ENCODE measurements around the gene VAMP8.
"Not testable (repeated sequence)": the region's sequence is repeated elsewhere in the genome, so short reads cannot be mapped to it uniquely, and the experiment has no call there.

Gene VAMP8

GRCh38 chr2:85611705-85612587 is 34.6 kb downstream of the VAMP8 start, which contains the start of gene C2orf68:
Gene C2orf68 (minus strand): TSS chr2:85612066. CDS start chr2:85611984, 82 bp downstream.
- H2AFZ ChIP-seq (ENCODE audit: low read depth, low read length): peak within 1 kb of the TSS; percentile 52
- peaks cover 13% of the 10 kb centered on the region for H3K4me1 ChIP-seq (ENCODE audit: insufficient read depth, low read length)

GRCh38 chr2:85613717-85614515 is 36.5 kb downstream of the VAMP8 start:
- H3K4me3 ChIP-seq (ENCODE audit: low read length): no peak overlapping the region
- H2AFZ ChIP-seq (ENCODE audit: low read depth, low read length): no peak overlapping the region
- no peaks in the 10 kb centered on the region for H3K27me3 ChIP-seq (ENCODE audit: insufficient read depth, low read length)

More at GRCh38 chr2:85611705-85612587, 34.6 kb downstream of the VAMP8 start, which contains the start of gene C2orf68:
- Histone ChIP-seq H3K27me3 (ENCODE audit: insufficient read depth, low read length) (no peaks in the 10 kb centered on the region), H3K36me3 (ENCODE audit: insufficient read depth, low read length) (peaks cover 29% of the 10 kb centered on the region), H3K9me3 (ENCODE audit: low read length) (no peaks in the 10 kb centered on the region), H3K4me3 (ENCODE audit: low read length) (peak within 1 kb of the TSS; percentile 82)

GRCh38 chr2:85614757-85615156 is 37.4 kb downstream of the VAMP8 start:
- H3K9me3 ChIP-seq (ENCODE audit: low read length); H2AFZ ChIP-seq (ENCODE audit: low read depth, low read length); H3K27me3 ChIP-seq (ENCODE audit: insufficient read depth, low read length); H3K4me3 ChIP-seq (ENCODE audit: low read length): not testable (repeated sequence)
- Histone ChIP-seq H3K36me3 (ENCODE audit: insufficient read depth, low read length) (peaks cover 16% of the 10 kb centered on the region), H3K4me1 (ENCODE audit: insufficient read depth, low read length) (peaks cover 19% of the 10 kb centered on the region)

More at GRCh38 chr2:85613717-85614515, 36.5 kb downstream of the VAMP8 start:
- peaks cover 19% of the 10 kb centered on the region for H3K4me1 ChIP-seq (ENCODE audit: insufficient read depth, low read length)
- H3K9me3 ChIP-seq (ENCODE audit: low read length): no peaks in the 10 kb centered on the region
- peaks cover 14% of the 10 kb centered on the region for H3K36me3 ChIP-seq (ENCODE audit: insufficient read depth, low read length)

GRCh38 chr2:85615413-85615728 is 38.0 kb downstream of the VAMP8 start:
- no peak overlapping the region for H3K4me3 ChIP-seq (ENCODE audit: low read length)
- H3K36me3 ChIP-seq (ENCODE audit: insufficient read depth, low read length): peaks cover 15% of the 10 kb centered on the region
- H3K9me3 ChIP-seq (ENCODE audit: low read length): no peaks in the 10 kb centered on the region
- H3K4me1 ChIP-seq (ENCODE audit: insufficient read depth, low read length): peaks cover 19% of the 10 kb centered on the region
- H3K27me3 ChIP-seq (ENCODE audit: insufficient read depth, low read length): no peaks in the 10 kb centered on the region
- H2AFZ ChIP-seq (ENCODE audit: low read depth, low read length): no peak overlapping the region

GRCh38 chr2:85617723-85618122 is 40.3 kb downstream of the VAMP8 start:
- peaks cover 10% of the 10 kb centered on the region for H3K4me1 ChIP-seq (ENCODE audit: insufficient read depth, low read length)
- not testable (repeated sequence) for H3K9me3 ChIP-seq (ENCODE audit: low read length); H3K27me3 ChIP-seq (ENCODE audit: insufficient read depth, low read length); H2AFZ ChIP-seq (ENCODE audit: low read depth, low read length); H3K4me3 ChIP-seq (ENCODE audit: low read length)
- peaks cover 32% of the 10 kb centered on the region for H3K36me3 ChIP-seq (ENCODE audit: insufficient read depth, low read length)

GRCh38 chr2:85619617-85620016 is 42.2 kb downstream of the VAMP8 start:
- no peaks in the 10 kb centered on the region for H3K9me3 ChIP-seq (ENCODE audit: low read length)
- no peak overlapping the region for H2AFZ ChIP-seq (ENCODE audit: low read depth, low read length)
- H3K4me3 ChIP-seq (ENCODE audit: low read length): no peak overlapping the region
- H3K36me3 ChIP-seq (ENCODE audit: insufficient read depth, low read length): peaks cover 51% of the 10 kb centered on the region
- peaks cover 10% of the 10 kb centered on the region for H3K4me1 ChIP-seq (ENCODE audit: insufficient read depth, low read length)
- no peaks in the 10 kb centered on the region for H3K27me3 ChIP-seq (ENCODE audit: insufficient read depth, low read length)

- H3K27me3 ChIP-seq (ENCODE audit: insufficient read depth, low read length): no peaks in the 10 kb centered on the region
- no peak overlapping the region for H2AFZ ChIP-seq (ENCODE audit: low read depth, low read length)
- peaks cover 65% of the 10 kb centered on the region for H3K36me3 ChIP-seq (ENCODE audit: insufficient read depth, low read length)
- no peaks in the 10 kb centered on the region for H3K9me3 ChIP-seq (ENCODE audit: low read length)
- H3K4me3 ChIP-seq (ENCODE audit: low read length): no peak overlapping the region
- peaks cover 10% of the 10 kb centered on the region for H3K4me1 ChIP-seq (ENCODE audit: insufficient read depth, low read length)
These were observed 44.0 kb downstream of the VAMP8 start for GRCh38 chr2:85621338-85621737.

GRCh38 chr2:85623991-85624390 is 46.6 kb downstream of the VAMP8 start:
- Histone ChIP-seq H3K27me3 (ENCODE audit: insufficient read depth, low read length) (no peaks in the 10 kb centered on the region), H3K9me3 (ENCODE audit: low read length) (no peaks in the 10 kb centered on the region), H3K4me3 (ENCODE audit: low read length) (no peak overlapping the region), H3K4me1 (ENCODE audit: insufficient read depth, low read length) (no peaks in the 10 kb centered on the region), H3K36me3 (ENCODE audit: insufficient read depth, low read length) (peaks cover 86% of the 10 kb centered on the region), H2AFZ (ENCODE audit: low read depth, low read length) (no peak overlapping the region)

GRCh38 chr2:85628658-85629057 is 51.3 kb downstream of the VAMP8 start:
- Histone ChIP-seq H3K9me3 (ENCODE audit: low read length) (no peaks in the 10 kb centered on the region), H3K4me1 (ENCODE audit: insufficient read depth, low read length) (no peaks in the 10 kb centered on the region), H3K36me3 (ENCODE audit: insufficient read depth, low read length) (peaks cover 85% of the 10 kb centered on the region), H3K27me3 (ENCODE audit: insufficient read depth, low read length) (no peaks in the 10 kb centered on the region), H3K4me3 (ENCODE audit: low read length) (no peak overlapping the region), H2AFZ (ENCODE audit: low read depth, low read length) (no peak overlapping the region)

GRCh38 chr2:85631316-85631715 is 53.9 kb downstream of the VAMP8 start:
- Histone ChIP-seq H3K4me3 (ENCODE audit: low read length) (no peak overlapping the region), H2AFZ (ENCODE audit: low read depth, low read length) (no peak overlapping the region), H3K36me3 (ENCODE audit: insufficient read depth, low read length) (peaks cover 78% of the 10 kb centered on the region), H3K9me3 (ENCODE audit: low read length) (no peaks in the 10 kb centered on the region), H3K4me1 (ENCODE audit: insufficient read depth, low read length) (no peaks in the 10 kb centered on the region), H3K27me3 (ENCODE audit: insufficient read depth, low read length) (no peaks in the 10 kb centered on the region)

All from neuron (in vitro differentiated cells).